HepG2 (cell line): ENCODE results near the gene NUP35. TPM values are rescaled to one million over a fixed set of nuclear protein-coding genes. Genes with fewer than 3 reads are reported as not detected.
A peak's percentile ranks its signal among the peaks of the same experiment; 100 is the strongest.

Experiments
- ERF ChIP-seq: IDR thresholded peaks from 2 replicates; pipeline ENCODE4 v1.6.1; 2018; ENCODE audit warnings: missing biosample characterization, missing genetic modification reagents
- MBNL3 ChIP-seq: fragments of 250-450 bp; sonication (Bioruptor Pico); conservative IDR thresholded peaks from 2 replicates; pipeline ENCODE4 v1.8.0; 2022; ENCODE audit warnings: mild to moderate bottlenecking, inconsistent platforms
- MYNN ChIP-seq: sonication (generic); formaldehyde crosslinking; IDR thresholded peaks from 2 replicates; pipeline ENCODE4 v1.4.0; 2020; ENCODE audit warnings: mild to moderate bottlenecking, low read depth, missing genetic modification reagents
- NFYB ChIP-seq: sonication (generic); formaldehyde crosslinking; IDR thresholded peaks from 2 replicates; pipeline ENCODE4 v1.4.0; 2020; ENCODE audit warnings: missing genetic modification reagents
- NFYC ChIP-seq: IDR thresholded peaks from 2 replicates; pipeline ENCODE4 v1.6.1; 2016; ENCODE audit warnings: missing genetic modification reagents, missing compliant biosample characterization
- PHF8 ChIP-seq: sonication (generic); formaldehyde crosslinking; IDR thresholded peaks from 2 replicates; pipeline ENCODE4 v1.5.0; 2020; ENCODE audit warnings: missing genetic modification reagents
- RAD51 ChIP-seq: fragments of 450-650 bp; IDR thresholded peaks from 2 replicates; pipeline ENCODE4 v1.6.1; 2016; ENCODE audit warnings: borderline replicate concordance
- TOE1 ChIP-seq: sonication (generic); formaldehyde crosslinking; IDR thresholded peaks from 2 replicates; pipeline ENCODE4 v1.4.0; 2020; ENCODE audit warnings: mild to moderate bottlenecking, missing genetic modification reagents
- ZEB1 ChIP-seq: IDR thresholded peaks from 2 replicates; pipeline ENCODE4 v1.6.1; 2012; ENCODE audit warnings: mild to moderate bottlenecking, low read depth, inconsistent platforms; ENCODE audit not compliant: insufficient replicate concordance
- ZNF225 ChIP-seq: sonication (generic); formaldehyde crosslinking; IDR thresholded peaks from 2 replicates; pipeline ENCODE4 v1.4.0; 2020; ENCODE audit warnings: mild to moderate bottlenecking, missing genetic modification reagents
- ZNF234 ChIP-seq: sonication (generic); formaldehyde crosslinking; conservative IDR thresholded peaks from 2 replicates; pipeline ENCODE4 v1.5.1; 2020; ENCODE audit warnings: mild to moderate bottlenecking, missing genetic modification reagents
- ZNF572 ChIP-seq: sonication (generic); formaldehyde crosslinking; IDR thresholded peaks from 2 replicates; pipeline ENCODE4 v1.5.1; 2020; ENCODE audit warnings: mild to moderate bottlenecking, missing genetic modification reagents
- ZNF788 ChIP-seq: sonication (generic); formaldehyde crosslinking; IDR thresholded peaks from 2 replicates; pipeline ENCODE4 v1.5.0; 2020; ENCODE audit warnings: mild to moderate bottlenecking, missing genetic modification reagents, borderline replicate concordance
- polyA plus RNA-seq, 8 experiments: library from polyadenylated mRNA; depleted of rRNA in 3 of 8; stranded (reverse) in 7 of 8; unstranded in 1 of 8; fragments of >200 nt; fragmentation: Illumina TruSeq in 4 of 8; extraction: Trizol in 4 of 8; gene quantifications; 2 replicates each; pipeline versions ENCODE4 v1.2.1 to v1.2.3, GENCODE V29; 2011 to 2016; ENCODE audit warnings: low read depth in 4 of 8, missing spikeins in 1 of 8, mixed read lengths in 1 of 8; ENCODE audit not compliant: insufficient read depth in 1 of 8
- total RNA-seq, 5 experiments: library from RNA; depleted of rRNA; stranded (reverse); fragments of >200 nt; fragmentation: Illumina TruSeq; extraction: Trizol; gene quantifications; 2 replicates each; pipeline ENCODE4 v1.2.3, GENCODE V29; 2016; ENCODE audit warnings: low read depth in 1 of 5
- TF ChIP-seq, protein P1 (sequence below): IDR thresholded peaks from 2 replicates; pipeline ENCODE4 v1.6.1; 2018; ENCODE audit warnings: missing genetic modification reagents, mild to moderate bottlenecking, missing compliant biosample characterization
- TF ChIP-seq, protein P2 (sequence below): sonication (generic); formaldehyde crosslinking; IDR thresholded peaks from 2 replicates; pipeline ENCODE4 v1.5.0; 2020; ENCODE audit warnings: missing genetic modification reagents
- TF ChIP-seq, protein P3 (sequence below): sonication (generic); formaldehyde crosslinking; IDR thresholded peaks from 2 replicates; pipeline ENCODE4 v1.8.1; 2022; ENCODE audit warnings: low read depth, mild to moderate bottlenecking, missing genetic modification reagents
- TF ChIP-seq, protein P4 (sequence below): sonication (generic); formaldehyde crosslinking; IDR thresholded peaks from 2 replicates; pipeline ENCODE4 v1.4.0; 2020; ENCODE audit warnings: mild to moderate bottlenecking, missing genetic modification reagents

The NUP35 gene
- total and polyA plus RNA-seq, 2 of the 13 experiments (the other 11 are each of a cell fraction or from before 2014, with no cell fraction given), result 16.9 to 53.6 TPM

DNA sequence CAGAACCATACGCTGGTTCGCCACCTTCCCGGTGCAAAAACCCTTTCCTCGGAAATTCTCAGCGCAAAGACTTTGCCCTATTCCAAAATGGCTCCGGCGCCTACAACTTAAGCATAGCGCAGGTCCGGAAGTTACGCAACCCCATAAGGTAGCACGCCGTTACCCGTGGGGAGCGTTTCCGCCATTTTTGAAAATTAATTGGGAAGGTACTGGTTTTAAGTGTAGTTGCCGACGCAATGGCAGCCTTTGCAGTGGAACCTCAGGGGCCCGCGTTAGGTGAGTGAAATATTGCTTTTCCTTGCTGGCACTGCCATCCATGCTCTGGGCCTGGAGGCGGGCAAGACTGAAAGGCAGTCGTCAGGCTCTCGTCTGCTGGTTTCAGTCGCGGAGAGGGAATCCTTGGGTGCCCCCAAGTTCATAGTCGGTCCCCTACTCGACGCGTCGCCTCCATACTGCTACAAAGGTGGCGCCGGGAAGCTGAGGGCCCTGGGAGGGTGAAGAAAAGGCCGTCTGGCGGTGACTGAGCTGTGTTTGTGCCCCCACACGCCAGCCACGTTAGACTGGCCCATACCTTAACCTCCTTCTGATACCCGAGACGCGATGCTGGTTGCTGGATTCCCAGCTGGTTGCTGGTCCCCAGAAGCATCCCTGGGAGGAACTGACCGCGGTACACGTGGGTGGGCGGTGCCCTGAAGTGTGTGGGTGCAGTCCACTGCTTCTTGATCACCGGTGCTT is at the start of gene NUP35 (continued):
- TF ChIP-seq ZEB1 (peak; percentile 87), RAD51 (no peak), ERF (peak; percentile 86), MBNL3 (CRISPR knock-in tag) (no peak), ZNF234 (CRISPR knock-in tag) (no peak), ZNF788 (peak; percentile 57; the same call in 1 of the 2 replicates), NFYB (CRISPR knock-in tag) (peak; percentile 64), ZNF225 (CRISPR knock-in tag) (no peak), MYNN (CRISPR knock-in tag) (0 out of 2 replicates have a peak, but pooled peaks have one; percentile 77), PHF8 (CRISPR knock-in tag) (peak; percentile 93), TOE1 (CRISPR knock-in tag) (no peak), ZNF572 (CRISPR knock-in tag) (0 out of 2 replicates have a peak, but pooled peaks have one; percentile 17), NFYC (CRISPR knock-in tag) (peak; percentile 54)
- TF ChIP-seq, protein P1, sequence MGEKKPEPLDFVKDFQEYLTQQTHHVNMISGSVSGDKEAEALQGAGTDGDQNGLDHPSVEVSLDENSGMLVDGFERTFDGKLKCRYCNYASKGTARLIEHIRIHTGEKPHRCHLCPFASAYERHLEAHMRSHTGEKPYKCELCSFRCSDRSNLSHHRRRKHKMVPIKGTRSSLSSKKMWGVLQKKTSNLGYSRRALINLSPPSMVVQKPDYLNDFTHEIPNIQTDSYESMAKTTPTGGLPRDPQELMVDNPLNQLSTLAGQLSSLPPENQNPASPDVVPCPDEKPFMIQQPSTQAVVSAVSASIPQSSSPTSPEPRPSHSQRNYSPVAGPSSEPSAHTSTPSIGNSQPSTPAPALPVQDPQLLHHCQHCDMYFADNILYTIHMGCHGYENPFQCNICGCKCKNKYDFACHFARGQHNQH (CRISPR knock-in tag), result peak; percentile 50; the same call in 1 of the 2 replicates
- TF ChIP-seq, protein P2, sequence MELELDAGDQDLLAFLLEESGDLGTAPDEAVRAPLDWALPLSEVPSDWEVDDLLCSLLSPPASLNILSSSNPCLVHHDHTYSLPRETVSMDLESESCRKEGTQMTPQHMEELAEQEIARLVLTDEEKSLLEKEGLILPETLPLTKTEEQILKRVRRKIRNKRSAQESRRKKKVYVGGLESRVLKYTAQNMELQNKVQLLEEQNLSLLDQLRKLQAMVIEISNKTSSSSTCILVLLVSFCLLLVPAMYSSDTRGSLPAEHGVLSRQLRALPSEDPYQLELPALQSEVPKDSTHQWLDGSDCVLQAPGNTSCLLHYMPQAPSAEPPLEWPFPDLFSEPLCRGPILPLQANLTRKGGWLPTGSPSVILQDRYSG, result no peak
- TF ChIP-seq, protein P3, sequence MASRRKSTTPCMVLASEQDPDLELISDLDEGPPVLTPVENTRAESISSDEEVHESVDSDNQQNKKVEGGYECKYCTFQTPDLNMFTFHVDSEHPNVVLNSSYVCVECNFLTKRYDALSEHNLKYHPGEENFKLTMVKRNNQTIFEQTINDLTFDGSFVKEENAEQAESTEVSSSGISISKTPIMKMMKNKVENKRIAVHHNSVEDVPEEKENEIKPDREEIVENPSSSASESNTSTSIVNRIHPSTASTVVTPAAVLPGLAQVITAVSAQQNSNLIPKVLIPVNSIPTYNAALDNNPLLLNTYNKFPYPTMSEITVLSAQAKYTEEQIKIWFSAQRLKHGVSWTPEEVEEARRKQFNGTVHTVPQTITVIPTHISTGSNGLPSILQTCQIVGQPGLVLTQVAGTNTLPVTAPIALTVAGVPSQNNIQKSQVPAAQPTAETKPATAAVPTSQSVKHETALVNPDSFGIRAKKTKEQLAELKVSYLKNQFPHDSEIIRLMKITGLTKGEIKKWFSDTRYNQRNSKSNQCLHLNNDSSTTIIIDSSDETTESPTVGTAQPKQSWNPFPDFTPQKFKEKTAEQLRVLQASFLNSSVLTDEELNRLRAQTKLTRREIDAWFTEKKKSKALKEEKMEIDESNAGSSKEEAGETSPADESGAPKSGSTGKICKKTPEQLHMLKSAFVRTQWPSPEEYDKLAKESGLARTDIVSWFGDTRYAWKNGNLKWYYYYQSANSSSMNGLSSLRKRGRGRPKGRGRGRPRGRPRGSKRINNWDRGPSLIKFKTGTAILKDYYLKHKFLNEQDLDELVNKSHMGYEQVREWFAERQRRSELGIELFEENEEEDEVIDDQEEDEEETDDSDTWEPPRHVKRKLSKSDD (CRISPR knock-in tag), result peak; percentile 86
- TF ChIP-seq, protein P4, sequence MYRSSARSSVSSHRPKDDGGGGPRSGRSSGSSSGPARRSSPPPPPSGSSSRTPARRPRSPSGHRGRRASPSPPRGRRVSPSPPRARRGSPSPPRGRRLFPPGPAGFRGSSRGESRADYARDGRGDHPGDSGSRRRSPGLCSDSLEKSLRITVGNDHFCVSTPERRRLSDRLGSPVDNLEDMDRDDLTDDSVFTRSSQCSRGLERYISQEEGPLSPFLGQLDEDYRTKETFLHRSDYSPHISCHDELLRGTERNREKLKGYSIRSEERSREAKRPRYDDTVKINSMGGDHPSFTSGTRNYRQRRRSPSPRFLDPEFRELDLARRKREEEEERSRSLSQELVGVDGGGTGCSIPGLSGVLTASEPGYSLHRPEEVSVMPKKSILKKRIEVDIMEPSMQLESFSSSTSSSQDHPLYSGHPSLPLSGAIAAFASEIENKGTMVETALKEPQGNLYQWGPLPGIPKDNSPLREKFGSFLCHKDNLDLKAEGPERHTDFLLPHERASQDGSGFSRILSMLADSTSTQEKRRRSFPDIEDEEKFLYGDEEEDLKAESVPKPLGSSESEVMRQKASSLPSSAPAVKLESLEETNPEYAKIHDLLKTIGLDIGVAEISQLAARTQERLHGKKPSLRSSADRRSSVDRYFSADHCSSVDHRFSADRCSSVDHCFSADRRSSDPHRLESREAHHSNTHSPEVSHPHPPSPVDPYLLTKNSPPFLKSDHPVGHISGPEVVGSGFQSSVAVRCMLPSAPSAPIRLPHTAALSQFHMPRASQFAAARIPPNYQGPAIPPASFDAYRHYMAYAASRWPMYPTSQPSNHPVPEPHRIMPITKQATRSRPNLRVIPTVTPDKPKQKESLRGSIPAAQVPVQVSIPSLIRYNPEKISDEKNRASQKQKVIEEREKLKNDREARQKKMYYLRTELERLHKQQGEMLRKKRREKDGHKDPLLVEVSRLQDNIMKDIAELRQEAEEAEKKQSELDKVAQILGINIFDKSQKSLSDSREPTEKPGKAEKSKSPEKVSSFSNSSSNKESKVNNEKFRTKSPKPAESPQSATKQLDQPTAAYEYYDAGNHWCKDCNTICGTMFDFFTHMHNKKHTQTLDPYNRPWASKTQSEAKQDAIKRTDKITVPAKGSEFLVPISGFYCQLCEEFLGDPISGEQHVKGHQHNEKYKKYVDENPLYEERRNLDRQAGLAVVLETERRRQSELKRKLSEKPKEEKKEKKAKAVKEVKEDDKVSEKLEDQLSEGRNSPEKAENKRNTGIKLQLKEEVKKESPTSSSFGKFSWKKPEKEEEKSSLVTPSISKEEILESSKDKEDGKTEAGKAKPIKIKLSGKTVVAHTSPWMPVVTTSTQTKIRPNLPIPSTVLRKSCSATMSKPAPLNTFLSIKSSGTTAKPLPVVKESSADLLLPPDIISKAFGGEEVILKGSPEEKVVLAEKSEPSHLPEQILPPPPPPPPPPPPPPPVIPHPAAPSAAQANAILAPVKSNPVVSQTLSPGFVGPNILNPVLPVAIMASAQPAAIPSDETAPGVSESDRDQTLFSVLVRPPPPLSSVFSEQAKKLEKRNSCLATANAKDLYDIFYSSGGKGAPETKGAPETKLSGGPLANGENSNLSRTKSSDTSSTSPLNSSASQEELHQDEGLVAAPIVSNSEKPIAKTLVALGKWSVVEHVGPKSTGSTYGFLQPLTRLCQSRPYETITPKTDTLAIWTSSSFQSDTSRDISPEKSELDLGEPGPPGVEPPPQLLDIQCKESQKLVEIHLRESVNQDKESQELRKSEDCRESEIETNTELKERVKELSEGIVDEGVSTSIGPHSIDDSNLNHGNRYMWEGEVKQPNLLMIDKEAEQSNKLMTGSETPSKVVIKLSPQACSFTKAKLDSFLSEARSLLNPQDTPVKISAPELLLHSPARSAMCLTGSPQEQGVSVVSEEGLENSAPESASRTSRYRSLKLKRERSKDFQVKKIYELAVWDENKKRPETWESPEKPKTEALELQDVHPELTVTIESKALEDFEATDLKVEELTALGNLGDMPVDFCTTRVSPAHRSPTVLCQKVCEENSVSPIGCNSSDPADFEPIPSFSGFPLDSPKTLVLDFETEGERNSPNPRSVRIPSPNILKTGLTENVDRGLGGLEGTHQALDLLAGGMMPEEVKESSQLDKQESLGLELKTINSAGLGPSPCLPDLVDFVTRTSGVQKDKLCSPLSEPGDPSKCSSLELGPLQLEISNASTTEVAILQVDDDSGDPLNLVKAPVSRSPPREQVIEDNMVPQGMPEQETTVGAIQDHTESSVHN (CRISPR knock-in tag), result peak; percentile 19; the same call in 1 of the 2 replicates
